ENCODE data around the gene AGRN. TPM values are rescaled to one million over a fixed set of nuclear protein-coding genes. Genes with fewer than 3 reads are reported as not detected.

The AGRN gene
- total RNA-seq, 1 experiment from 2014 or later: 134 TPM

GRCh38 chr1:1081311-1082238, 61.7 kb downstream of the AGRN start:
- POLR2A ChIA-PET: no interaction called here
- RAD21 ChIA-PET (ENCODE audit: low non-redundant PET in 1 of 2, low total read pairs in 2 of 2, uncharacterized antibody in 2 of 2, unreplicated experiment in 2 of 2): no interaction called here
- no TSS peak for BruUV-seq (replicated peaks)

More at GRCh38 chr1:1081311-1082238, 61.7 kb downstream of the AGRN start:
- Histone ChIP-seq H3K9ac (ENCODE audit: low read length) (no peak overlapping the region), H3K4me3 (replicated peaks in 1 of 2; ENCODE audit: low read depth in 1 of 2, low read length in 2 of 2) (no peak overlapping the region), H3K4me1 (ENCODE audit: control insufficient read depth in 1 of 2, insufficient read depth in 2 of 2, low read length in 2 of 2) (peaks cover 10 to 18% of the 10 kb centered on the region in 2 experiments), H3K27ac (ENCODE audit: low read depth, low read length) (no peak overlapping the region; the same call in 1 of the 2 replicates), H4K20me1 (ENCODE audit: insufficient read depth) (no peaks in the 10 kb centered on the region), H2AFZ (ENCODE audit: low read depth, low read length, poor library complexity, severe bottlenecking) (no peak overlapping the region), H3K9me2 (ENCODE audit: insufficient read depth) (no peaks in the 10 kb centered on the region), H3K27me3 (ENCODE audit: insufficient read depth, low read length) (no peaks in the 10 kb centered on the region), H3K79me2 (ENCODE audit: insufficient read depth, low read length) (no peaks in the 10 kb centered on the region), H3K36me3 (ENCODE audit: control insufficient read depth in 1 of 2, insufficient read depth in 2 of 2, low read length in 2 of 2) (no peaks in the 10 kb centered on the region), H3K9me3 (ENCODE audit: control insufficient read depth in 1 of 2, insufficient read depth in 1 of 2, low read depth in 1 of 2, low read length in 2 of 2) (no peaks in the 10 kb centered on the region), H3K4me2 (ENCODE audit: low read length) (no peak overlapping the region)
- ATAC-seq (no peak), DNase-seq (ENCODE audit: low read depth, low spot score) (no peak)
- CTCF ChIA-PET: no interaction called here
- intact Hi-C loops (cut with micrococcal nuclease): no loop called here
- TF ChIP-seq CTCF (IDR thresholded peaks at IDR 0.05 in 2 of 3, conservative IDR thresholded peaks at IDR 0.05 in 1 of 3; ENCODE audit: borderline replicate concordance in 1 of 3, insufficient read depth in 1 of 3, low read depth in 2 of 3, low read length in 2 of 3) (no peak), FOSL1 (IDR thresholded peaks at IDR 0.05; ENCODE audit: low read depth) (no peak), SIN3A (IDR thresholded peaks at IDR 0.05; ENCODE audit: low read depth) (no peak), EGR1 (IDR thresholded peaks at IDR 0.05; ENCODE audit: low read depth) (no peak), MAX (IDR thresholded peaks at IDR 0.05) (no peak), SRF (IDR thresholded peaks at IDR 0.05; ENCODE audit: low read depth) (no peak), EZH2 (IDR thresholded peaks at IDR 0.05) (no peak), SP1 (IDR thresholded peaks at IDR 0.05; ENCODE audit: low read depth) (no peak), EZH2phosphoT487 (IDR thresholded peaks at IDR 0.05; ENCODE audit: borderline replicate concordance) (no peak), ZBTB33 (IDR thresholded peaks at IDR 0.05; ENCODE audit: extremely low read depth, insufficient replicate concordance, low read length) (no peak), YY1 (IDR thresholded peaks at IDR 0.05; ENCODE audit: extremely low read depth, insufficient replicate concordance, low read depth, low read length) (no peak), TCF7L2 (IDR thresholded peaks at IDR 0.05; ENCODE audit: borderline replicate concordance, extremely low read depth, insufficient read depth, insufficient read length) (no peak), REST (IDR thresholded peaks at IDR 0.05; ENCODE audit: low read depth) (no peak), CEBPB (IDR thresholded peaks at IDR 0.05; ENCODE audit: low read depth) (no peak), CBX3 (IDR thresholded peaks at IDR 0.05; ENCODE audit: low read depth) (no peak), RAD21 (IDR thresholded peaks at IDR 0.05; ENCODE audit: low read depth) (no peak), ZFX (IDR thresholded peaks at IDR 0.05) (no peak), ELF1 (IDR thresholded peaks at IDR 0.05; ENCODE audit: borderline replicate concordance, low read depth) (no peak), POLR2AphosphoS5 (IDR thresholded peaks at IDR 0.05; ENCODE audit: low read depth, low read length) (no peak)

All from HCT116 (cell line).